ENCODE measurements around the gene JCHAIN.
"Not testable (repeated sequence)": the region's sequence is repeated elsewhere in the genome, so short reads cannot be mapped to it uniquely, and the experiment has no call there.

Gene JCHAIN

GRCh38 chr4:70704215-70704930 is 38.1 kb upstream of the JCHAIN start:
- peak overlapping the region; percentile 77 for H3K4me3 ChIP-seq (ENCODE audit: low read depth, low read length)
- TF ChIP-seq CTCF (conservative IDR thresholded peaks at IDR 0.05; ENCODE audit: low read depth, low read length), result peak; percentile 44
- peak; percentile 69 for DNase-seq (ENCODE audit: low read depth)

GRCh38 chr4:70703619-70704214 is 37.4 kb upstream of the JCHAIN start:
- no peak for DNase-seq (ENCODE audit: low read depth)
- peak overlapping the region; percentile 77 for H3K4me3 ChIP-seq (ENCODE audit: low read depth, low read length)
- TF ChIP-seq CTCF (conservative IDR thresholded peaks at IDR 0.05; ENCODE audit: low read depth, low read length), result no peak

- H3K4me3 ChIP-seq (ENCODE audit: low read depth, low read length), result not testable (repeated sequence)
Observed at GRCh38 chr4:70702592-70702991, 36.3 kb upstream of the JCHAIN start.

GRCh38 chr4:70701271-70701670 is 35.0 kb upstream of the JCHAIN start:
- no peak for DNase-seq (ENCODE audit: low read depth)
- no peak for TF ChIP-seq CTCF (conservative IDR thresholded peaks at IDR 0.05; ENCODE audit: low read depth, low read length)

More at GRCh38 chr4:70702592-70702991, 36.3 kb upstream of the JCHAIN start:
- DNase-seq (ENCODE audit: low read depth), result not testable (repeated sequence)

GRCh38 chr4:70700712-70701111 is 34.4 kb upstream of the JCHAIN start:
- no peak for DNase-seq (ENCODE audit: low read depth)
- H3K4me3 ChIP-seq (ENCODE audit: low read depth, low read length), result no peak overlapping the region
- TF ChIP-seq CTCF (conservative IDR thresholded peaks at IDR 0.05; ENCODE audit: low read depth, low read length), result no peak

More at GRCh38 chr4:70701271-70701670, 35.0 kb upstream of the JCHAIN start:
- H3K4me3 ChIP-seq (ENCODE audit: low read depth, low read length), result no peak overlapping the region

- not testable (repeated sequence) for H3K4me3 ChIP-seq (ENCODE audit: low read depth, low read length); DNase-seq (ENCODE audit: low read depth)
Observed at GRCh38 chr4:70698435-70698834, 32.1 kb upstream of the JCHAIN start.

- not testable (repeated sequence) for DNase-seq (ENCODE audit: low read depth); H3K4me3 ChIP-seq (ENCODE audit: low read depth, low read length)
Observed at GRCh38 chr4:70694633-70695032, 28.3 kb upstream of the JCHAIN start.

GRCh38 chr4:70691661-70692060 is 25.4 kb upstream of the JCHAIN start:
- H3K4me3 ChIP-seq (ENCODE audit: low read depth, low read length), result no peak overlapping the region
- no peak for DNase-seq (ENCODE audit: low read depth)
- no peak for TF ChIP-seq CTCF (conservative IDR thresholded peaks at IDR 0.05; ENCODE audit: low read depth, low read length)

Measured in choroid plexus epithelial cell (primary cell).